Osteoblast (primary cell): ENCODE data around the gene KMT2E. TPM values are rescaled to one million over a fixed set of nuclear protein-coding genes. Genes with fewer than 3 reads are reported as not detected.
A peak's percentile ranks its signal among the peaks of the same experiment; 100 is the strongest.

Experiments used
- DNase-seq: peaks from one replicate; pipeline ENCODE4 v3.0.0; 2011; ENCODE audit warnings: low spot score, mixed read lengths; ENCODE audit not compliant: insufficient read length; ENCODE audit errors: missing footprints
- H2AFZ ChIP-seq: 2 replicates; pipeline ENCODE4 v1.6.0; 2011; ENCODE audit warnings: mild to moderate bottlenecking, low read length
- H3K27ac ChIP-seq: 2 replicates; pipeline ENCODE4 v1.5.1; 2011; ENCODE audit warnings: mild to moderate bottlenecking, low read depth, low read length, moderate library complexity
- H3K27me3 ChIP-seq: 2 replicates; pipeline ENCODE4 v1.6.0; 2012; ENCODE audit warnings: mild to moderate bottlenecking, control low read depth, inconsistent platforms, low read length, moderate library complexity; ENCODE audit not compliant: insufficient read depth
- H3K36me3 ChIP-seq: 2 replicates; pipeline ENCODE4 v1.5.1; 2011; ENCODE audit warnings: mild to moderate bottlenecking, low read length, control low read depth, moderate library complexity; ENCODE audit not compliant: insufficient read depth
- H3K4me1 ChIP-seq: 2 replicates; pipeline ENCODE4 v1.5.1; 2011; ENCODE audit warnings: mild to moderate bottlenecking, low read length, control low read depth, moderate library complexity; ENCODE audit not compliant: insufficient read depth
- H3K4me2 ChIP-seq: 2 replicates; pipeline ENCODE4 v1.6.0; 2011; ENCODE audit warnings: mild to moderate bottlenecking, low read length; ENCODE audit not compliant: insufficient read depth
- H3K4me3 ChIP-seq: fragments of 200-600 bp; sonication (generic); 3 replicates; pipeline ENCODE4 v1.5.1; 2012; ENCODE audit warnings: mild to moderate bottlenecking, low read length, inconsistent platforms; ENCODE audit not compliant: insufficient read depth
- H3K79me2 ChIP-seq: 2 replicates; pipeline ENCODE4 v1.6.0; 2012; ENCODE audit warnings: mild to moderate bottlenecking, low read length, control low read depth, inconsistent platforms; ENCODE audit not compliant: insufficient read depth
- H3K9me3 ChIP-seq: 2 replicates; pipeline ENCODE4 v1.5.1; 2011; ENCODE audit warnings: low read depth, low read length, control low read depth
- H4K20me1 ChIP-seq: 2 replicates; pipeline ENCODE4 v1.6.0; 2012; ENCODE audit warnings: mild to moderate bottlenecking, low read length, control low read depth; ENCODE audit not compliant: insufficient read depth
- total RNA-seq: library from RNA; depleted of rRNA; stranded (reverse); fragments of >200 nt; gene quantifications from 2 replicates; pipeline ENCODE4 v1.2.3, GENCODE V29; 2012
- TF ChIP-seq, protein P1 (sequence below): IDR thresholded peaks from 2 replicates; pipeline ENCODE4 v1.5.1; 2011; ENCODE audit warnings: mild to moderate bottlenecking, low read depth, low read length, moderate library complexity; ENCODE audit errors: extremely low read depth

KMT2E gene
- total RNA-seq, 1 donor, result 124 TPM

DNA sequence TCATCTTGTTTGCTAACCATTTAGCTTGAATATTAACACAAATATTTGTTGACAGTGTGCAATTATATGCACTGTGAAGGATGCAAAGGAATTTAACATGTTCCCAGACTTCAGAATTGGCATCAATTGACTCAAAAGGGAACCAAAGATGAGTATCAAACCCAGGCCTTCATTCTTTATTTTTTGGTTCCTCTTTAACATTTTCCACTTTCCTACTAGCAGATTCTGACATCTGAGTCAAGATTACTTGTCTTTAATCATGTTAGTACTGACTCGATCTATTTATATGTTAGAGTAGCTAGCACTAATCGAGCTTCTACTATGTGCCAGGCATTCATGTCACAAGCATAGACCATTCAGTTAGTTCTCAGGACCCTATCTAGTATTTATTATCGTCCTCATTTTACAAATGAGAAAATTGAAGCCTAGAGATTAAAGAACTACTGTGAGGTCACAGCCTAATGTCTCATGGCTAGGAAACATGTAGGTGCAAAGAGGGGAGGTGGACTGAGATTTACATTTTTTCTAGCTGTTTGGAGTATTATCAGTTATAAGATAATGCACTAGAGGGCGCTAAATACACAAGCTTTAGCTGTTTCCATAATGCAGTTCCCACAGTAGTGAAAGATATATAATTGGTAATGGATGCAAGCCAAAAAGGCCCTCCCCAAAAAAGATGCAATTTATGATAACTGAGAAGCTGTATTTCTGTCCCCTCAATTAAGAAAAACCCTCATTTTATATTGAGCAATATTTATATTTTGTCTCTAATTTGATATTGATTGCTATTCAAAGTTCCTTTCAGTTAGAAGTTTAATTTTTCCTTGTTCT is 32.9 kb upstream of the KMT2E start:
- Histone ChIP-seq H3K4me3 (no peak overlapping the region), H3K27ac (peak overlapping the region; percentile 100), H2AFZ (no peak overlapping the region), H3K36me3 (peaks cover 8% of the 10 kb centered on the region), H4K20me1 (peaks cover 11% of the 10 kb centered on the region), H3K9me3 (no peaks in the 10 kb centered on the region), H3K27me3 (no peaks in the 10 kb centered on the region), H3K79me2 (peaks cover 51% of the 10 kb centered on the region), H3K4me2 (peak overlapping the region; percentile 7), H3K4me1 (peaks cover 86% of the 10 kb centered on the region)
- TF ChIP-seq, protein P1, sequence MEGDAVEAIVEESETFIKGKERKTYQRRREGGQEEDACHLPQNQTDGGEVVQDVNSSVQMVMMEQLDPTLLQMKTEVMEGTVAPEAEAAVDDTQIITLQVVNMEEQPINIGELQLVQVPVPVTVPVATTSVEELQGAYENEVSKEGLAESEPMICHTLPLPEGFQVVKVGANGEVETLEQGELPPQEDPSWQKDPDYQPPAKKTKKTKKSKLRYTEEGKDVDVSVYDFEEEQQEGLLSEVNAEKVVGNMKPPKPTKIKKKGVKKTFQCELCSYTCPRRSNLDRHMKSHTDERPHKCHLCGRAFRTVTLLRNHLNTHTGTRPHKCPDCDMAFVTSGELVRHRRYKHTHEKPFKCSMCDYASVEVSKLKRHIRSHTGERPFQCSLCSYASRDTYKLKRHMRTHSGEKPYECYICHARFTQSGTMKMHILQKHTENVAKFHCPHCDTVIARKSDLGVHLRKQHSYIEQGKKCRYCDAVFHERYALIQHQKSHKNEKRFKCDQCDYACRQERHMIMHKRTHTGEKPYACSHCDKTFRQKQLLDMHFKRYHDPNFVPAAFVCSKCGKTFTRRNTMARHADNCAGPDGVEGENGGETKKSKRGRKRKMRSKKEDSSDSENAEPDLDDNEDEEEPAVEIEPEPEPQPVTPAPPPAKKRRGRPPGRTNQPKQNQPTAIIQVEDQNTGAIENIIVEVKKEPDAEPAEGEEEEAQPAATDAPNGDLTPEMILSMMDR, result peak; percentile 71
- DNase-seq, result peak; percentile 35

- peaks cover 11% of the 10 kb centered on the region for H3K36me3 ChIP-seq
- no peaks in the 10 kb centered on the region for H3K27me3 ChIP-seq
- no peak overlapping the region for H3K4me3 ChIP-seq
- H3K4me1 ChIP-seq, result peaks cover 92% of the 10 kb centered on the region
- DNase-seq, result no peak
- H2AFZ ChIP-seq, result no peak overlapping the region
- H3K79me2 ChIP-seq, result peaks cover 51% of the 10 kb centered on the region
- H3K4me2 ChIP-seq, result peak overlapping the region; percentile 83
- H4K20me1 ChIP-seq, result peaks cover 11% of the 10 kb centered on the region
- H3K27ac ChIP-seq, result peak overlapping the region; percentile 100
- H3K9me3 ChIP-seq, result no peaks in the 10 kb centered on the region
- TF ChIP-seq, protein P1, result no peak
These were observed 32.4 kb upstream of the KMT2E start for GRCh38 chr7:104981672-104982037.

DNA sequence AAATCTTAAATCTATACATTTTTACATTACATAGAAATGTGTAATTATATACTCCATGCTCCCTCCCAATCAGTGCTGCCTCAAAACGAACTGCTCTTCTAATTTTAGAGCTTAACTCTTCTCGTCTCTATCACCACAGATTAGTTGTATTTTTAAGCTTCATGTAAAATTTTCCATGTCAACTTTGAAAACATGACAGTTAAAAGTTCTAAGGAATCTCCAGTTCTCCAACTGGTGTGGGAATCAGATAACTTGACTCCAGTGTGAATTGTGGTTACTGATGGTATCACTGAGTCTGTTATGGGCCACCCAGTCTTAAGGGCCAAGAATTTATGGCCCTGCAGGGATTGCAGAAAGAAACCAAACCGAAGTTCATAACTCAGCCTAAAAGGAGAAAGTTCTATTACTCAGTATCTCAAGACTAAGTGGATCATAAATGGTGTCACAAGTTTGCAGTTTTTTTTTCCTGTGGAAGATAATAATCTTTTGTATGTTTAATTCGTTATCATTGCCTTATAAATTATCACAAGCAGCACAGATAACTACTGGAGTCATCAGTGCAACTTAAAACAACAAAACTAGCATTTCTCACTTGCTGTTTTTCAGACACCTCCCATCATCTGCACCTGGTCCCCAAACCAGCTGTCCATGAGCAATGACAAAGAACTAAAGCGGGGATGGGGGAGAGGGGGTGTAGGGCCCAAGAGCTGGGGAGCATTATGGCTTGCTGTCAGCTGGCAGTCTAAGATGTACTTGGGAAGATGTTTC is 31.5 kb upstream of the KMT2E start:
- H3K4me1 ChIP-seq, result peaks cover 85% of the 10 kb centered on the region
- no peaks in the 10 kb centered on the region for H3K27me3 ChIP-seq
- H3K4me2 ChIP-seq, result peak overlapping the region; percentile 83
- peaks cover 10% of the 10 kb centered on the region for H3K36me3 ChIP-seq
- H3K4me3 ChIP-seq, result peak overlapping the region; percentile 74
- no peak overlapping the region for H2AFZ ChIP-seq
- no peaks in the 10 kb centered on the region for H3K9me3 ChIP-seq
- TF ChIP-seq, protein P1, result no peak
- DNase-seq, result no peak
- H4K20me1 ChIP-seq, result peaks cover 13% of the 10 kb centered on the region
- H3K27ac ChIP-seq, result peak overlapping the region; percentile 100
- peaks cover 51% of the 10 kb centered on the region for H3K79me2 ChIP-seq

- TF ChIP-seq, protein P1, result no peak
- Histone ChIP-seq H3K4me3 (peak overlapping the region; percentile 74), H2AFZ (peak overlapping the region; percentile 47), H4K20me1 (peaks cover 19% of the 10 kb centered on the region), H3K79me2 (peaks cover 48% of the 10 kb centered on the region), H3K4me2 (peak overlapping the region; percentile 83), H3K27ac (peak overlapping the region; percentile 100), H3K9me3 (no peaks in the 10 kb centered on the region), H3K4me1 (peaks cover 78% of the 10 kb centered on the region), H3K27me3 (no peaks in the 10 kb centered on the region), H3K36me3 (peaks cover 4% of the 10 kb centered on the region)
- no peak for DNase-seq
These were observed 30.9 kb upstream of the KMT2E start for GRCh38 chr7:104983076-104983577.
